Activated CD4-positive, alpha-beta T cell treated with anti-CD3 and anti-CD28 coated beads for 48 hours (primary cell): Measurements from ENCODE around the gene HTR4.
A peak's percentile ranks its signal among the peaks of the same experiment; 100 is the strongest.
"Not testable (repeated sequence)": the region's sequence is repeated elsewhere in the genome, so short reads cannot be mapped to it uniquely, and the experiment has no call there.

Source experiments
- DNase-seq: peaks from one replicate; pipeline ENCODE4 v3.0.0-alpha.2; 2020

The HTR4 gene

GRCh38 chr5:148469501-148469935 is 184.8 kb downstream of the HTR4 start:
- DNase-seq: no peak

- not testable (repeated sequence) for DNase-seq
Observed at GRCh38 chr5:148468746-148469145, 185.6 kb downstream of the HTR4 start.

- no peak for DNase-seq
Observed at GRCh38 chr5:148467958-148468357, 186.4 kb downstream of the HTR4 start.

GRCh38 chr5:148466236-148466580 is 188.1 kb downstream of the HTR4 start:
- DNase-seq: no peak

- DNase-seq: no peak
Observed at GRCh38 chr5:148465381-148466235, 188.7 kb downstream of the HTR4 start.

GRCh38 chr5:148459669-148460068 is 194.7 kb downstream of the HTR4 start:
- DNase-seq: no peak

- no peak for DNase-seq
Observed at GRCh38 chr5:148458036-148458888, 196.1 kb downstream of the HTR4 start.

- DNase-seq: peak; percentile 6
Observed at GRCh38 chr5:148457183-148457620, 197.1 kb downstream of the HTR4 start.

GRCh38 chr5:148455185-148455584 is 199.1 kb downstream of the HTR4 start:
- no peak for DNase-seq

- no peak for DNase-seq
Observed at GRCh38 chr5:148454576-148454975, 199.8 kb downstream of the HTR4 start.

GRCh38 chr5:148452499-148453193 is 201.7 kb downstream of the HTR4 start:
- DNase-seq: no peak

- DNase-seq: no peak
Observed at GRCh38 chr5:148446611-148447010, 207.7 kb downstream of the HTR4 start.

- no peak for DNase-seq
Observed at GRCh38 chr5:148445578-148445977, 208.7 kb downstream of the HTR4 start.

GRCh38 chr5:148443998-148444397 is 210.3 kb downstream of the HTR4 start:
- DNase-seq: peak; percentile 52

GRCh38 chr5:148443241-148443640 is 211.1 kb downstream of the HTR4 start:
- DNase-seq: no peak

- DNase-seq: no peak
Observed at GRCh38 chr5:148438933-148439332, 215.4 kb downstream of the HTR4 start.

GRCh38 chr5:148437249-148437648 is 217.1 kb downstream of the HTR4 start:
- DNase-seq: no peak

- no peak for DNase-seq
Observed at GRCh38 chr5:148436029-148436428, 218.3 kb downstream of the HTR4 start.

GRCh38 chr5:148433826-148434225 is 220.5 kb downstream of the HTR4 start:
- DNase-seq: no peak
